Prostate gland (tissue), 2 donors: ENCODE results near the gene MEIS2.

Source experiments
- CTCF ChIP-seq, 4 experiments: fragments of 200-600 bp in 2 of 4; fragments of 450-650 bp in 2 of 4; sonication (generic) in 2 of 4; IDR thresholded peaks; 1 replicate in 3 of 4; 2 replicates in 1 of 4; pipeline ENCODE4 v1.5.1; 2016 to 2019; ENCODE audit warnings: antibody characterized with exemption in 4 of 4, mild to moderate bottlenecking in 2 of 4, moderate library complexity in 2 of 4
- POLR2A ChIP-seq: fragments of 450-650 bp; IDR thresholded peaks from one replicate; pipeline ENCODE4 v1.6.1; 2016; ENCODE audit warnings: antibody characterized with exemption, mild to moderate bottlenecking
- POLR2AphosphoS5 ChIP-seq: sonication (generic); formaldehyde crosslinking; IDR thresholded peaks from one replicate; pipeline ENCODE4 v1.6.1; 2017; ENCODE audit warnings: antibody characterized with exemption

- TF ChIP-seq CTCF (IDR thresholded peaks at IDR 0.05): no peak
- no peak for TF ChIP-seq POLR2A
- no peak for TF ChIP-seq POLR2AphosphoS5
Observed at GRCh38 chr15:36992454-36992853, 107.9 kb downstream of the MEIS2 start.
